HG02870 (cell line): ENCODE results near the gene MGST2.
"Not testable (repeated sequence)": the region's sequence is repeated elsewhere in the genome, so short reads cannot be mapped to it uniquely, and the experiment has no call there.

Experiments
- ATAC-seq: cut with Tn5 transposase; IDR thresholded peaks from one replicate; pipeline ENCODE4 v1.9.1; 2021; ENCODE audit warnings: mild to moderate bottlenecking, moderate library complexity; ENCODE audit not compliant: unreplicated experiment

The MGST2 gene

GRCh38 chr4:139665690-139666529 lies at the start of gene MGST2:
TSS of gene MGST2 (plus strand) at chr4:139665819. CDS start at chr4:139666020, 201 bp downstream.
- peak; percentile 84 for ATAC-seq

GRCh38 chr4:139617702-139618490 lies 47.7 kb upstream of the MGST2 start:
- no peak for ATAC-seq

GRCh38 chr4:139619644-139620043 lies 46.0 kb upstream of the MGST2 start:
- ATAC-seq: peak; percentile 80

GRCh38 chr4:139622901-139623381 lies 42.7 kb upstream of the MGST2 start:
- no peak for ATAC-seq

- ATAC-seq: no peak
Measured at GRCh38 chr4:139624441-139625092, 41.1 kb upstream of the MGST2 start.

- no peak for ATAC-seq
Measured at GRCh38 chr4:139625093-139625455, 40.5 kb upstream of the MGST2 start.

GRCh38 chr4:139625482-139625881 lies 40.1 kb upstream of the MGST2 start:
- no peak for ATAC-seq

GRCh38 chr4:139628184-139629012 lies 37.2 kb upstream of the MGST2 start:
- no peak for ATAC-seq

- ATAC-seq: no peak
Measured at GRCh38 chr4:139629436-139630125, 36.0 kb upstream of the MGST2 start.

GRCh38 chr4:139630126-139630495 lies 35.5 kb upstream of the MGST2 start:
- ATAC-seq: no peak

GRCh38 chr4:139630991-139631390 lies 34.6 kb upstream of the MGST2 start:
- ATAC-seq: no peak

GRCh38 chr4:139631791-139632190 lies 33.8 kb upstream of the MGST2 start:
- no peak for ATAC-seq

- ATAC-seq: not testable (repeated sequence)
Measured at GRCh38 chr4:139632739-139633138, 32.9 kb upstream of the MGST2 start.

- ATAC-seq: no peak
Measured at GRCh38 chr4:139633195-139633594, 32.4 kb upstream of the MGST2 start.

GRCh38 chr4:139633661-139634060 lies 32.0 kb upstream of the MGST2 start:
- ATAC-seq: no peak

- ATAC-seq: no peak
Measured at GRCh38 chr4:139635966-139636365, 29.7 kb upstream of the MGST2 start.

GRCh38 chr4:139638306-139638705 lies 27.3 kb upstream of the MGST2 start:
- not testable (repeated sequence) for ATAC-seq

- ATAC-seq: no peak
Measured at GRCh38 chr4:139639654-139640053, 26.0 kb upstream of the MGST2 start.

- no peak for ATAC-seq
Measured at GRCh38 chr4:139641218-139641617, 24.4 kb upstream of the MGST2 start.

GRCh38 chr4:139642364-139642763 lies 23.3 kb upstream of the MGST2 start:
- ATAC-seq: no peak
